IMR-90 (cell line): ENCODE data around the gene GNAS-AS1. TPM values are rescaled to one million over a fixed set of nuclear protein-coding genes. Genes with fewer than 3 reads are reported as not detected.

Experiments used
- ATAC-seq: fragments of 200-7000 bp; cut with Tn5 transposase; 2 replicates; pipeline ENCODE4 v1.9.1; 2020; ENCODE audit warnings: low read depth, mild to moderate bottlenecking, moderate library complexity
- BruUV-seq: library from RNA; stranded (reverse); fragments of 400-500 nt; replicated peaks from 2 replicates; lab custom pipeline; 2021; lab: Mats Ljungman, UMichigan
- CTCF ChIA-PET: fragments of 300-600 bp; formaldehyde crosslinking; extraction: SDS; loops from one replicate; lab custom pipeline; 2021; ENCODE audit warnings: antibody characterized with exemption; lab: Yijun Ruan, JAX
- POLR2A ChIA-PET: fragments of 300-600 bp; sonication (Branson Sonifier 250); formaldehyde crosslinking; loops from one replicate; lab custom pipeline; 2022; ENCODE audit warnings: antibody characterized with exemption; ENCODE audit not compliant: unreplicated experiment; lab: Charles Lee
- DNase-seq: peaks from one replicate; pipeline ENCODE4 v3.0.0; 2013
- H2AFZ ChIP-seq: replicated peaks from 2 replicates; pipeline ENCODE3; 2013; ENCODE audit warnings: low read length, mild to moderate bottlenecking; ENCODE audit not compliant: poor library complexity
- H2AK5ac ChIP-seq: 2 replicates; pipeline ENCODE4 v1.6.1; 2013; ENCODE audit warnings: low read depth, low read length, inconsistent platforms
- H2AK9ac ChIP-seq: replicated peaks from 2 replicates; pipeline ENCODE3; 2013; ENCODE audit warnings: mild to moderate bottlenecking, low read depth, low read length, moderate library complexity; ENCODE audit not compliant: poor library complexity
- H2BK120ac ChIP-seq: 2 replicates; pipeline ENCODE4 v1.6.1; 2013; ENCODE audit warnings: low read depth, low read length, inconsistent platforms
- H2BK15ac ChIP-seq: 3 replicates; pipeline ENCODE4 v1.6.1; 2013; ENCODE audit warnings: low read depth, low read length, inconsistent platforms
- H2BK20ac ChIP-seq: 2 replicates; pipeline ENCODE4 v1.6.1; 2013; ENCODE audit warnings: low read depth, mild to moderate bottlenecking, inconsistent platforms, low read length, moderate library complexity
- H2BK5ac ChIP-seq: 2 replicates; pipeline ENCODE4 v1.6.1; 2013; ENCODE audit warnings: mild to moderate bottlenecking, low read depth, low read length, inconsistent platforms; ENCODE audit not compliant: poor library complexity, severe bottlenecking
- H3K14ac ChIP-seq: replicated peaks from 2 replicates; pipeline ENCODE4 v1.6.1; 2013; ENCODE audit warnings: low read depth, low read length, inconsistent platforms
- H3K18ac ChIP-seq: 2 replicates; pipeline ENCODE4 v1.6.1; 2013; ENCODE audit warnings: low read depth, low read length, control low read depth
- H3K23ac ChIP-seq: 2 replicates; pipeline ENCODE4 v1.6.1; 2013; ENCODE audit warnings: low read depth, low read length, inconsistent platforms
- H3K27ac ChIP-seq: 2 replicates; pipeline ENCODE4 v1.5.1; 2013; ENCODE audit warnings: mild to moderate bottlenecking, control low read depth, low read length; ENCODE audit not compliant: insufficient read depth
- H3K27me3 ChIP-seq: 2 replicates; pipeline ENCODE4 v1.6.1; 2013; ENCODE audit warnings: low read length; ENCODE audit not compliant: control insufficient read depth, insufficient read depth
- H3K36me3 ChIP-seq: 2 replicates; pipeline ENCODE4 v1.6.1; 2013; ENCODE audit warnings: low read length, mixed read lengths; ENCODE audit not compliant: control insufficient read depth, insufficient read depth
- H3K4ac ChIP-seq: 2 replicates; pipeline ENCODE4 v1.6.1; 2013; ENCODE audit warnings: low read depth, low read length, inconsistent platforms
- H3K4me1 ChIP-seq: 2 replicates; pipeline ENCODE4 v1.6.1; 2013; ENCODE audit warnings: low read length, mixed read lengths; ENCODE audit not compliant: control insufficient read depth, insufficient read depth
- H3K4me2 ChIP-seq: 2 replicates; pipeline ENCODE4 v1.6.1; 2013; ENCODE audit warnings: low read depth, mild to moderate bottlenecking, control low read depth, low read length, moderate library complexity
- H3K4me3 ChIP-seq: 2 replicates; pipeline ENCODE4 v1.5.1; 2013; ENCODE audit warnings: low read depth, mild to moderate bottlenecking, control low read depth, low read length, moderate library complexity; ENCODE audit not compliant: insufficient read depth
- H3K56ac ChIP-seq: 2 replicates; pipeline ENCODE4 v1.6.1; 2013; ENCODE audit warnings: low read length, inconsistent platforms; ENCODE audit not compliant: insufficient read depth; ENCODE audit errors: extremely low read depth
- H3K79me1 ChIP-seq, 2 experiments: 2 replicates each; pipeline ENCODE4 v1.6.1; 2013; ENCODE audit warnings: low read length in 2 of 2, inconsistent platforms in 1 of 2, low read depth in 1 of 2
- H3K9ac ChIP-seq: 2 replicates; pipeline ENCODE4 v1.6.1; 2013; ENCODE audit warnings: low read depth, low read length, control low read depth
- H3K9me1 ChIP-seq: 2 replicates; pipeline ENCODE4 v1.6.1; 2013; ENCODE audit warnings: low read length, inconsistent platforms; ENCODE audit not compliant: insufficient read depth
- H3K9me3 ChIP-seq: 2 replicates; pipeline ENCODE4 v1.6.1; 2013; ENCODE audit warnings: low read length; ENCODE audit not compliant: control insufficient read depth, insufficient read depth
- H4K20me1 ChIP-seq: 2 replicates; pipeline ENCODE4 v1.6.1; 2013; ENCODE audit warnings: low read length, inconsistent platforms; ENCODE audit not compliant: insufficient read depth
- H4K5ac ChIP-seq: 2 replicates; pipeline ENCODE4 v1.6.1; 2013; ENCODE audit warnings: mild to moderate bottlenecking, low read depth, low read length, control low read depth
- H4K8ac ChIP-seq, 2 experiments: 2 replicates each; pipeline ENCODE4 v1.6.1; 2013; ENCODE audit warnings: low read depth in 2 of 2, low read length in 2 of 2, control low read depth in 1 of 2, inconsistent platforms in 1 of 2
- H4K91ac ChIP-seq: 2 replicates; pipeline ENCODE4 v1.6.1; 2013; ENCODE audit warnings: low read depth, low read length, inconsistent platforms; ENCODE audit not compliant: insufficient read depth
- MXI1 ChIP-seq: IDR thresholded peaks from 2 replicates; pipeline ENCODE4 v1.6.1; 2012; ENCODE audit warnings: low read depth, mild to moderate bottlenecking, low read length, moderate library complexity, borderline replicate concordance
- RCOR1 ChIP-seq: IDR thresholded peaks from 2 replicates; pipeline ENCODE4 v1.6.1; 2012; ENCODE audit warnings: mild to moderate bottlenecking, low read length, improper control_type of control experiment; ENCODE audit not compliant: insufficient replicate concordance
- WGBS, 2 experiments: methylation state at CpG; one replicate each; pipeline versions ENCODE4 v1.1.5 to v1.1.7; 2013; ENCODE audit warnings: missing lambda C conversion rate in 2 of 2; ENCODE audit not compliant: insufficient read length in 1 of 2; ENCODE audit errors: extremely low coverage in 2 of 2; 5-methylcytosine and 5-hydroxymethylcytosine counted together
- dilution Hi-C: fragments of 300-500 bp; cut with HindIII; formaldehyde crosslinking; loops from one replicate; pipeline ENCODE4 v1.14.3; 2018; ENCODE audit warnings: low sequenced_read_pairs; ENCODE audit not compliant: unreplicated experiment
- in situ Hi-C: fragments of 300-500 bp; cut with MboI; formaldehyde crosslinking; loops from 3 replicates; pipeline ENCODE4 v1.14.3; 2019; ENCODE audit warnings: low sequenced_read_pairs, inconsistent platforms, mixed read lengths
- intact Hi-C: fragments of 100-400 bp; cut with micrococcal nuclease; formaldehyde crosslinking; loops from 2 replicates; pipeline ENCODE4 v1.10.0; 2022
- polyA plus RNA-seq, 3 experiments: library from polyadenylated mRNA; depleted of rRNA; stranded (reverse); fragments of >200 nt; gene quantifications; 2 replicates each; pipeline ENCODE4 v1.2.3, GENCODE V29; 2012; ENCODE audit warnings: low replicate concordance in 1 of 3
- total RNA-seq: library from RNA; depleted of rRNA; stranded (reverse); fragments of >200 nt; gene quantifications from 2 replicates; pipeline ENCODE4 v1.2.3, GENCODE V29; 2012

Gene GNAS-AS1
- total and polyA plus RNA-seq, 2 of the 4 experiments (the other 2 are of a cell fraction), result 0.54 to 0.60 TPM

GRCh38 chr20:58803533-58803932 is 47.2 kb downstream of the GNAS-AS1 start:
- H2AK9ac ChIP-seq, result no peak overlapping the region
- H3K4me1 ChIP-seq, result no peaks in the 10 kb centered on the region
- H3K9ac ChIP-seq, result no peak overlapping the region
- intact Hi-C loops, result no loop called here
- no peak for DNase-seq
- H3K27me3 ChIP-seq, result peaks cover 42% of the 10 kb centered on the region
- H2BK120ac ChIP-seq, result no peak overlapping the region
- CTCF ChIA-PET, result no interaction called here
- dilution Hi-C loops, result no loop called here
- H3K9me3 ChIP-seq, result no peaks in the 10 kb centered on the region
- no peak overlapping the region for H3K27ac ChIP-seq
- H2AFZ ChIP-seq, result no peak overlapping the region
- 76% methylated on average over 3 of the region's 18 CpGs; no CpG with 5 or more reads in 1 of the 2 experiments for WGBS, 2 experiments
- H4K91ac ChIP-seq, result no peak overlapping the region
- no peaks in the 10 kb centered on the region for H3K9me1 ChIP-seq
- BruUV-seq, result no TSS peak
- H2AK5ac ChIP-seq, result no peak overlapping the region
- no peak overlapping the region for H4K8ac ChIP-seq
- in situ Hi-C loops, result no loop called here
- H3K4me2 ChIP-seq, result no peak overlapping the region
- H3K79me1 ChIP-seq, result no peaks in the 10 kb centered on the region
- H2BK20ac ChIP-seq, result no peak overlapping the region
- no peaks in the 10 kb centered on the region; the same call in 1 of the 2 replicates for H4K20me1 ChIP-seq
- H3K56ac ChIP-seq, result no peak overlapping the region
- ATAC-seq, result no peak
- H3K36me3 ChIP-seq, result no peaks in the 10 kb centered on the region
- no peak for TF ChIP-seq MXI1
- TF ChIP-seq RCOR1, result no peak
- no peak overlapping the region for H2BK15ac ChIP-seq
- H3K18ac ChIP-seq, result no peak overlapping the region
- H3K4ac ChIP-seq, result no peak overlapping the region
- POLR2A ChIA-PET, result no interaction called here
- no peak overlapping the region for H3K23ac ChIP-seq
- no peak overlapping the region for H4K5ac ChIP-seq
- no peak overlapping the region for H3K4me3 ChIP-seq
- H3K14ac ChIP-seq, result no peak overlapping the region
- no peak overlapping the region for H2BK5ac ChIP-seq
